HCT116 (cell line): ENCODE data around the gene TPGS1. TPM values are rescaled to one million over a fixed set of nuclear protein-coding genes. Genes with fewer than 3 reads are reported as not detected.

ENCODE experiments used
- ATAC-seq: fragments of 200-7000 bp; cut with Tn5 transposase; 2 replicates; pipeline ENCODE4 v1.9.1; 2020; ENCODE audit warnings: mild to moderate bottlenecking, moderate library complexity
- BruUV-seq: library from RNA; stranded (reverse); fragments of 400-500 nt; replicated peaks from 2 replicates; lab custom pipeline; 2021; lab: Mats Ljungman, UMichigan
- CTCF ChIA-PET: fragments of 300-600 bp; sonication (Branson Sonifier 250); formaldehyde crosslinking; loops from one replicate; lab custom pipeline; 2021; ENCODE audit warnings: antibody characterized with exemption; lab: Charles Lee
- POLR2A ChIA-PET: fragments of 300-600, 350-600 bp; sonication (Branson Sonifier 250); formaldehyde crosslinking; loops from one replicate; lab custom pipeline; 2021; ENCODE audit warnings: antibody characterized with exemption; lab: Charles Lee
- RAD21 ChIA-PET, 2 experiments: fragments of 300-600 bp; sonication (Branson Sonifier 250); formaldehyde crosslinking; loops; one replicate each; lab custom pipeline; 2023; ENCODE audit warnings: low total read pairs in 2 of 2; ENCODE audit not compliant: uncharacterized antibody in 2 of 2, unreplicated experiment in 2 of 2, low non-redundant PET in 1 of 2; lab: Charles Lee
- DNase-seq: peaks from one replicate; pipeline ENCODE4 v3.0.0-alpha.2; 2010; ENCODE audit warnings: low read depth, low spot score
- H2AFZ ChIP-seq: fragments of 200-600 bp; shearing (Covaris generic), sonication (generic); 2 replicates; pipeline ENCODE4 v1.6.1; 2017; ENCODE audit warnings: low read depth, mixed run types, mixed read lengths, antibody characterized with exemption, low read length; ENCODE audit not compliant: poor library complexity, severe bottlenecking
- H3K27ac ChIP-seq: 2 replicates; pipeline ENCODE4 v1.5.1; 2012; ENCODE audit warnings: low read depth, low read length
- H3K27me3 ChIP-seq: fragments of 200-600 bp; sonication (generic); 2 replicates; pipeline ENCODE4 v1.6.1; 2016; ENCODE audit warnings: mixed run types, low read length, mixed read lengths; ENCODE audit not compliant: insufficient read depth
- H3K36me3 ChIP-seq, 2 experiments: fragments of 200-500 bp in 1 of 2; fragments of 200-600 bp in 1 of 2; sonication (Bioruptor generic) in 1 of 2; sonication (generic) in 1 of 2; 2 replicates each; pipeline versions ENCODE4 v1.5.1 to v1.6.1; 2014 to 2016; ENCODE audit warnings: low read length in 2 of 2, inconsistent platforms in 1 of 2, mixed read lengths in 1 of 2, mixed run types in 1 of 2; ENCODE audit not compliant: insufficient read depth in 2 of 2, control insufficient read depth in 1 of 2
- H3K4me1 ChIP-seq, 2 experiments: fragments of 200-600 bp in 1 of 2; sonication (generic) in 1 of 2; 2 replicates each; pipeline versions ENCODE4 v1.5.1 to v1.6.1; 2012 to 2017; ENCODE audit warnings: low read length in 2 of 2, inconsistent platforms in 1 of 2, mild to moderate bottlenecking in 1 of 2, mixed read lengths in 1 of 2, mixed run types in 1 of 2, moderate library complexity in 1 of 2; ENCODE audit not compliant: insufficient read depth in 2 of 2, control insufficient read depth in 1 of 2
- H3K4me2 ChIP-seq: fragments of 200-600 bp; sonication (generic); 2 replicates; pipeline ENCODE4 v1.6.1; 2017; ENCODE audit warnings: mixed run types, low read length, mixed read lengths
- H3K4me3 ChIP-seq, 2 experiments: fragments of 200-600 bp in 1 of 2; sonication (generic) in 1 of 2; replicated peaks in 1 of 2; 2 replicates each; pipeline ENCODE4 v1.5.1; 2011 to 2016; ENCODE audit warnings: low read length in 2 of 2, control low read depth in 1 of 2, low read depth in 1 of 2, mild to moderate bottlenecking in 1 of 2, mixed read lengths in 1 of 2, mixed run types in 1 of 2
- H3K79me2 ChIP-seq: fragments of 200-600 bp; sonication (generic); 2 replicates; pipeline ENCODE4 v1.6.1; 2017; ENCODE audit warnings: mild to moderate bottlenecking, mixed run types, low read length, moderate library complexity, mixed read lengths; ENCODE audit not compliant: insufficient read depth
- H3K9ac ChIP-seq: fragments of 200-600 bp; sonication (generic); 2 replicates; pipeline ENCODE4 v1.6.1; 2016; ENCODE audit warnings: low read length, mixed read lengths
- H3K9me2 ChIP-seq: fragments of 200-600 bp; sonication (generic), shearing (Covaris generic); 2 replicates; pipeline ENCODE4 v1.6.1; 2017; ENCODE audit warnings: mixed run types, mild to moderate bottlenecking, moderate library complexity; ENCODE audit not compliant: insufficient read depth
- H3K9me3 ChIP-seq, 2 experiments: fragments of 200-500 bp in 1 of 2; fragments of 200-600 bp in 1 of 2; sonication (Bioruptor generic) in 1 of 2; sonication (generic) in 1 of 2; 2 replicates each; pipeline ENCODE4 v1.6.1; 2014 to 2017; ENCODE audit warnings: low read length in 2 of 2, mixed read lengths in 2 of 2, inconsistent platforms in 1 of 2, low read depth in 1 of 2, mild to moderate bottlenecking in 1 of 2, mixed run types in 1 of 2, moderate library complexity in 1 of 2; ENCODE audit not compliant: control insufficient read depth in 1 of 2, insufficient read depth in 1 of 2
- H4K20me1 ChIP-seq: fragments of 200-600 bp; sonication (generic), shearing (Covaris generic); 2 replicates; pipeline ENCODE4 v1.6.1; 2017; ENCODE audit warnings: mixed run types, mild to moderate bottlenecking, moderate library complexity; ENCODE audit not compliant: insufficient read depth
- CBX3 ChIP-seq: IDR thresholded peaks from 2 replicates; pipeline ENCODE4 v1.6.1; 2012; ENCODE audit warnings: low read depth
- CTCF ChIP-seq, 3 experiments: fragments of 200-600 bp in 1 of 3; sonication (generic) in 1 of 3; IDR thresholded peaks in 2 of 3; conservative IDR thresholded peaks in 1 of 3; 2 replicates each; pipeline ENCODE4 v1.5.1; 2012 to 2017; ENCODE audit warnings: low read depth in 2 of 3, low read length in 2 of 3, antibody characterized with exemption in 1 of 3, borderline replicate concordance in 1 of 3, control low read depth in 1 of 3, mild to moderate bottlenecking in 1 of 3, mixed read lengths in 1 of 3, mixed run types in 1 of 3, moderate library complexity in 1 of 3; ENCODE audit not compliant: insufficient read depth in 1 of 3
- EGR1 ChIP-seq: IDR thresholded peaks from 2 replicates; pipeline ENCODE4 v1.6.1; 2012; ENCODE audit warnings: low read depth
- EZH2phosphoT487 ChIP-seq: fragments of 200-600 bp; IDR thresholded peaks from 2 replicates; pipeline ENCODE4 v1.6.1; 2018; ENCODE audit warnings: antibody characterized with exemption, borderline replicate concordance
- RAD21 ChIP-seq: IDR thresholded peaks from 2 replicates; pipeline ENCODE4 v1.6.1; 2012; ENCODE audit warnings: low read depth, mild to moderate bottlenecking
- SP1 ChIP-seq: IDR thresholded peaks from 2 replicates; pipeline ENCODE4 v1.6.1; 2012; ENCODE audit warnings: low read depth
- SRF ChIP-seq: IDR thresholded peaks from 2 replicates; pipeline ENCODE4 v1.6.1; 2012; ENCODE audit warnings: low read depth
- ZBTB33 ChIP-seq: IDR thresholded peaks from 2 replicates; pipeline ENCODE4 v1.6.1; 2011; ENCODE audit warnings: mild to moderate bottlenecking, low read length, moderate library complexity; ENCODE audit not compliant: insufficient replicate concordance; ENCODE audit errors: extremely low read depth
- ZFX ChIP-seq: fragments of 450-650 bp; IDR thresholded peaks from 2 replicates; pipeline ENCODE4 v1.6.1; 2017
- ZNF274 ChIP-seq: fragments of 200-500 bp; sonication (Bioruptor generic); IDR thresholded peaks from 2 replicates; pipeline ENCODE4 v1.6.1; 2014; ENCODE audit warnings: mild to moderate bottlenecking, low read depth, low read length, inconsistent platforms
- intact Hi-C: fragments of 100-400 bp; cut with micrococcal nuclease; formaldehyde crosslinking; loops from 2 replicates; pipeline ENCODE4 v1.10.0; 2022
- total RNA-seq: library from RNA; stranded (reverse); gene quantifications from one replicate; pipeline ENCODE4 v1.2.1, GENCODE V29; 2021; ENCODE audit not compliant: unreplicated experiment

Gene TPGS1
- total RNA-seq, 1 experiment from 2014 or later, result 19.1 TPM

- TF ChIP-seq ZBTB33 (no peak), CBX3 (no peak), ZNF274 (no peak), RAD21 (no peak), SP1 (no peak), SRF (no peak), ZFX (no peak)
Measured at GRCh38 chr19:538641-539428, 31.5 kb downstream of the TPGS1 start (continued).

GRCh38 chr19:539429-540030 lies 32.2 kb downstream of the TPGS1 start:
- no peak for ATAC-seq
- H3K27me3 ChIP-seq, result no peaks in the 10 kb centered on the region
- H4K20me1 ChIP-seq, result no peaks in the 10 kb centered on the region
- ChIA-PET CTCF (no interaction called here), RAD21 (no interaction called here), POLR2A (no interaction called here)
- H3K79me2 ChIP-seq, result peaks cover 26% of the 10 kb centered on the region
- no peak for DNase-seq
- no peak overlapping the region for H3K4me2 ChIP-seq
- TF ChIP-seq RAD21 (no peak), ZFX (no peak), CTCF (IDR thresholded peaks at IDR 0.05 in 2 of 3, conservative IDR thresholded peaks at IDR 0.05 in 1 of 3; ENCODE audit: borderline replicate concordance in 1 of 3, insufficient read depth in 1 of 3, low read depth in 2 of 3, low read length in 2 of 3) (no peak), CBX3 (no peak), ZNF274 (no peak), SRF (no peak), SP1 (no peak), EGR1 (no peak), EZH2phosphoT487 (no peak)
- H3K9me3 ChIP-seq, result no peaks in the 10 kb centered on the region
- no peak overlapping the region for H2AFZ ChIP-seq
- H3K4me1 ChIP-seq, result peaks cover 5 to 9% of the 10 kb centered on the region in 2 experiments
- H3K27ac ChIP-seq, result no peak overlapping the region
- H3K36me3 ChIP-seq, result peaks cover 26 to 27% of the 10 kb centered on the region in 2 experiments; a peak in 3 of 4 replicates
- H3K9me2 ChIP-seq, result no peaks in the 10 kb centered on the region
- H3K4me3 ChIP-seq, result no peak overlapping the region
- H3K9ac ChIP-seq, result no peak overlapping the region
- intact Hi-C loops, result no loop called here
- BruUV-seq, result no TSS peak
